Stimulated activated CD8-positive, alpha-beta memory T cell treated with anti-CD3 and anti-CD28 coated beads, Interleukin-2, amount 100 ng/mL, for 48 hours (primary cell): Measurements from ENCODE around the gene EPM2AIP1.
"Not testable (repeated sequence)": the region's sequence is repeated elsewhere in the genome, so short reads cannot be mapped to it uniquely, and the experiment has no call there.

Experiments used
- DNase-seq, 2 donors: peaks; one replicate each; pipeline ENCODE4 v3.0.0-alpha.2; 2020; ENCODE audit warnings: low read depth in 2 of 2

Gene EPM2AIP1

DNA sequence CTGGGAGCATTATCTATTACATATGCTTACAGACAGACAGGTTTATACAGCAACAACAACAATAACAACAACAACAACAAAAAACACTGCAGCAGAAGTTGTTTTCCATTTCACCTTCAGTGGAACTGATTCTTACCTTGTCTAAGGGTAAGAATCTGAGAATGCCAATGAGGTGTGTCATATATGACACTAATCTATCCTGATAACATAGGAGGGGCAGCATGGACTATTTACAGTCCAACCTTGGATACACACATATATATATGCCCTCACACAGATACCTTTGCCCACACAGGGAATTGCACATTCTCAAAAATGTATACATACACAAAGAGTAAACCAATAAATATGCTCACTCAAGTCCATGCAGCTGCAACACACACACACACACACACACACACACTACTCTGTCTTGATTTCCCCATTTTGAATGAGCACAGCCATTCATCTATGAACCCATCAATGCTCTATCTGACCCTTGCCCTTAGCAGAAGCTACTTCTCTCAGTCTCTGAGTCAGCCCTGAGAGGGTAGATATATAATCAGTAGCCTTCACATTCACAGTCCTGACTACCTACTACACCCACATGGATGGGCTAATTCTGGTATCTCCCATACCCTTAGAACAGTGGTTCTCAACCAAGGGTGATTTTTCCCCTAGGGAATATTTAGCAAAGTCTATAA, 38.3 kb downstream of the EPM2AIP1 start:
- DNase-seq, result no peak

DNA sequence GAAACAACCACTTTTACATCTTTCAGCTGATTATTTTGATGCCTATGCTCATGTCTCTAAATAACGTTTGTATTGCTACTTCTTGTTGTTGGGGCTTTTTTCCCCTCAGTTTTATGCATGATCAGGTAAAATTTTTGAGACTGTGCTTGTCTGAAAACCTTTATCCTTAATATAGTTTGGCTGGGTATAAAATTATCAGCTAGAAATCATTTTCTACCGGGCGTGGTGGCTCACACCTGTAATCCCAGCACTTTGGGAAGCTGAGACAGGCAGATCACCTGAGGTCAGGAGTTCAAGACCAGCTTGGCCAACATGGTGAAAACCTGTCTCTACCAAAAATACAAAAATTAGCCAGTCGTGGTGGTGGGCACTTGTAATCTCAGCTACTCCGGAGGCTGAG, 45.1 kb downstream of the EPM2AIP1 start:
- not testable (repeated sequence) for DNase-seq

DNA sequence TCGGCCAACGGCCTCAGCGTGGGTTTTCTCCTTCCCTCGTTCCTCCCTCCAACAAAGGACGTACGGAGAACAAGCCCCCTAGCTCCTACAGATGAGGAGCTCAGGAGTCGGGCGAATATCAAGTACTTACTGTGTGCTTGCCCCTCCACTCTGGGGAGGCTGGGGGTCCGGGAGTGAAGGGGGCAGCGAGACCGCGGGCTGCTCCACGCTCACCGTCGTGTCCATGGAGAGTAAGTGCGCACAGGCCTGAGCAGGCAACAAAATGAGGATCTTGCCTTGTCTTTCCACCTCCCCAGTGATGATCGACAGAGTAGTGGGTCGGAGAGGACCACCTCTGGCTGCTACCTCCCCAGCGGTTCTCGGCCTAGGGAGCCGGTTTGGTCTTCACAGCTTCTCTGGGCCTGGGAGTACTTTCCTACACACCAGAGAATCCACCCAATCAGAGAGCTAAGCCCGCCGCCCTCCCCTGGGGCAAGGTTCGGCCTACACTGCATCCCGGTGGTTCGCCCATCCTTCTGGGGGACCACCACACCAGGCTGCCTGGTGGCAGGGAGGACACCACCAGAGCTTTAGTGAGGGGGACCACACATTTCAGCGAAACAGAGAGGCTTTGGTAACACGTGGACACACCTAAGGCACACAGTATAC, 47.5 kb downstream of the EPM2AIP1 start:
- no peak for DNase-seq

DNA sequence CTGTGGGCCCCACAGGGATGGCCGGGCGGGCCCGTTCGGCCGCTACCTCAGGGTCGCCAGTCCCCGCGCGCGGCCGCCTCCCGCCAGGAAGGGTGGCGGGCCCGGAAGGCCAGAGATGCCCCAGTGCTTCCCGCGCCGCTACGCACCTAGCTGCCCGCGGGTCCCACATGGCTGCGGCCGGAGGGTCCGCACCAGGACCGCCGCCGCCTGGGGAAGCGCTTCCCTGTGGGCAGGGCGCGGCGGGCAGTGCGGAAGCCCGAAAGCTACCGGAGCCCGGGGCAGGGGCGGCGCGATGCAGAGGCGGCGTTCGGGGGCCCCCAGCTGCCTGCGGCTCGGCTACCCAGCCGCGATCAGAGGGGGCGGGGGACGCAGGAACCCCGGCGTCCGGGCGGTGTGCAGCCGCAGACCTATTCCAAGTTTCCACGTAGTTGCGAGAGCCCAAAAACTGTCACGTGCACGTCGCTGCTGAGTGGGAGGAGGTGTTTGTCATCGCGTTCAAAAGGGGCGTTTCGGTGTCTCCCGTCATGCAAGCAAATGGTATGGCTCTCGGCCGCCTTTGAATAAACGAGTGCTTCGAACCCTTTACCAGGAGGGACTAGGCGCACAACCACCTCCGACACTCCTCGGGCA, 48.2 kb downstream of the EPM2AIP1 start, which contains the start of gene TRANK1:
TSS of gene TRANK1 (minus strand) at position 414 of the 630 bp plus-strand sequence. CDS start at position 169, 245 bp downstream.
- peak; percentile 66 to 73 for DNase-seq

GRCh38 chr3:36944012-36944640, 48.8 kb downstream of the EPM2AIP1 start:
- DNase-seq, result peak; percentile 23 to 24

DNA sequence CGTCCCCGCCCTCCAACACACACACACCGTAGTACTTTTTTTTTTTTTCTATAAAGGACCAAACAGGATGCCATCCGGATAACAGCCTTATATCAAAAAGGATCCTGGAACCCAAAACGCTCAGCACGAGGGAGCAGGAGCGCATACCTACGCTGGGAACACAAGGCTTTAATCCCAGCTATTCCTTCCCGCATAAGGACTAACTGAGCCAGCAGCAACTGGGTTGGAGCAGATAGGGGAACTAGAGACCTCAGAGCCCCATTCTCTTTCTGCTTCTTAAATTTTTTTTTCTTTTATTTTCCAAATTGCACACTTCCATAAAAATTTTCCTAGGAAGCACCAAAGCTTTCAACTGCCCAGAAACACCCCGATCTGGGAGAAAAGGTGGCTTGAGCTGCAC, 49.3 kb downstream of the EPM2AIP1 start:
- DNase-seq, result no peak

DNA sequence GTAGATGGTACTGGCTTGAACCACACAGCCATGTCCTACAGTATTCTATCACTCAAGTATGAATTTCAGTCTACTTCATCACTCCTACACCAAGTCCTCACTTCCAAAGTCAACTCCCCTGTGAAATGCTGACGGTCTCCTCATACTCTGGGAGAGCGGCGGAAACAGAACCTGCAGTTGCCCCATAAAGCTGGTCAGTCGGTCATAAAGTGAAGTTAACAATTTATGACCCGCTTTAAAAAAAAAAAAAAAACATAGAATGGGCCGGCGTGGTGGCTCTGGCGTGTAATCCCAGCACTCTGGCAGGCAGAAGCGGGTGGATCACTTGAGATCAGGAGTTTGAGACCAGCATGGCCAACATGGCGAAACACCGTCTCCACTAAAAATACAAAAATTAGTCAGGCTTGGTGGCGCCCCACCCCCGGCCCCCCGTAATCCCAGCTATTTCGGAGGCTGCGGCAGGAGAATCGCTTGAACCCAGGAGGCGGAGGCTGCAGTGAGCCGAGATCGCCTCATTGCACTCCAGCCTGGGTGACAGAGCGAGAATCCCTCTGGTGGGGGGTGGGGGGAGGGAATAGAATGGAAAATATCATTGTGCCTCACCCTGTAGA, 50.2 kb downstream of the EPM2AIP1 start:
- no peak for DNase-seq

DNA sequence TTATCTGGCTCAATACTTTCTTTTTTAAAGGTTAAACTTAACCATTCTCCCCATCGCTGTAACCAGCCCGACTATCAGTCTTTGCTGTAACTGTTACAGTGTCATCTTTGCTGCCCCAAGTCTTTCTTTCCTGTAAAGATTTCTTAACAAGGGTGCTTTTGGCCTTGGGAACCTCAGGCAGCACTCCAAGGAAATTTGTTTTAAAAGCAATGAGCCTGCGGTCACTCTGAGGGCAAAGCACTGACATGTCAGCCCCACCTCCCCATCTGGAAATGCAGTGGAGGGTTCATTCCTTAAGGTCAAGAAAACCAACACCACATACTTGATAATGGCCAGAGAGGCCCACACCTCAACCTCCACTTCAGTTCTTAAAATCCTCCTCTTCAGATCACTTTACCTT, 51.3 kb downstream of the EPM2AIP1 start:
- no peak for DNase-seq

DNA sequence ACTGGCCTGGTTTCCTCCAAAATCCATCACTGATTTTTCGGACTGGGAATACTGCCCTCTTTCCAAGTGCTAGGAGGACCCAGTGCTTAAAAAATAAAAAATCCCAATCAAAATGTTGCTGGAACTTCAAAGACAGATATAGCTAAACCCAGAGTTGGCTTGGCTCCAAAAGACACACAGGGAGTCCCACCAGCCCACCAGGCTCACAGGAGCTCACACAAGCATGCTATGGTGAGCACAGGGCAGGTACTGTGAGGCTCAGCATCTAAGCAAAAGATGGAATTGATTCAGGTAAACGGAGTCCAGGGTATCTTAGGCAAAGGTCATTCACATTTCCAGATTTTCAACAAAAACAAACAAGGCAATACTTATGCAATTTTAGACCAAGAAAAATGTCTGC, 51.8 kb downstream of the EPM2AIP1 start:
- DNase-seq, result no peak

GRCh38 chr3:36937492-36937891, 55.4 kb downstream of the EPM2AIP1 start:
- DNase-seq, result no peak
